HCT116 (cell line): ENCODE results near the gene PAGR1. TPM values are rescaled to one million over a fixed set of nuclear protein-coding genes. Genes with fewer than 3 reads are reported as not detected.
A peak's percentile ranks its signal among the peaks of the same experiment; 100 is the strongest.

Experiments used
- ATAC-seq: fragments of 200-7000 bp; cut with Tn5 transposase; 2 replicates; pipeline ENCODE4 v1.9.1; 2020; ENCODE audit warnings: mild to moderate bottlenecking, moderate library complexity
- BruUV-seq: library from RNA; stranded (reverse); fragments of 400-500 nt; replicated peaks from 2 replicates; lab custom pipeline; 2021; lab: Mats Ljungman, UMichigan
- CTCF ChIA-PET: fragments of 300-600 bp; sonication (Branson Sonifier 250); formaldehyde crosslinking; loops from one replicate; lab custom pipeline; 2021; ENCODE audit warnings: antibody characterized with exemption; lab: Charles Lee
- POLR2A ChIA-PET: fragments of 300-600, 350-600 bp; sonication (Branson Sonifier 250); formaldehyde crosslinking; loops from one replicate; lab custom pipeline; 2021; ENCODE audit warnings: antibody characterized with exemption; lab: Charles Lee
- RAD21 ChIA-PET, 2 experiments: fragments of 300-600 bp; sonication (Branson Sonifier 250); formaldehyde crosslinking; loops; one replicate each; lab custom pipeline; 2023; ENCODE audit warnings: low total read pairs in 2 of 2; ENCODE audit not compliant: uncharacterized antibody in 2 of 2, unreplicated experiment in 2 of 2, low non-redundant PET in 1 of 2; lab: Charles Lee
- DNase-seq: peaks from one replicate; pipeline ENCODE4 v3.0.0-alpha.2; 2010; ENCODE audit warnings: low read depth, low spot score
- H2AFZ ChIP-seq: fragments of 200-600 bp; shearing (Covaris generic), sonication (generic); 2 replicates; pipeline ENCODE4 v1.6.1; 2017; ENCODE audit warnings: low read depth, mixed run types, mixed read lengths, antibody characterized with exemption, low read length; ENCODE audit not compliant: poor library complexity, severe bottlenecking
- H3K27ac ChIP-seq: 2 replicates; pipeline ENCODE4 v1.5.1; 2012; ENCODE audit warnings: low read depth, low read length
- H3K27me3 ChIP-seq: fragments of 200-600 bp; sonication (generic); 2 replicates; pipeline ENCODE4 v1.6.1; 2016; ENCODE audit warnings: mixed run types, low read length, mixed read lengths; ENCODE audit not compliant: insufficient read depth
- H3K36me3 ChIP-seq, 2 experiments: fragments of 200-500 bp in 1 of 2; fragments of 200-600 bp in 1 of 2; sonication (Bioruptor generic) in 1 of 2; sonication (generic) in 1 of 2; 2 replicates each; pipeline versions ENCODE4 v1.5.1 to v1.6.1; 2014 to 2016; ENCODE audit warnings: low read length in 2 of 2, inconsistent platforms in 1 of 2, mixed read lengths in 1 of 2, mixed run types in 1 of 2; ENCODE audit not compliant: insufficient read depth in 2 of 2, control insufficient read depth in 1 of 2
- H3K4me1 ChIP-seq, 2 experiments: fragments of 200-600 bp in 1 of 2; sonication (generic) in 1 of 2; 2 replicates each; pipeline versions ENCODE4 v1.5.1 to v1.6.1; 2012 to 2017; ENCODE audit warnings: low read length in 2 of 2, inconsistent platforms in 1 of 2, mild to moderate bottlenecking in 1 of 2, mixed read lengths in 1 of 2, mixed run types in 1 of 2, moderate library complexity in 1 of 2; ENCODE audit not compliant: insufficient read depth in 2 of 2, control insufficient read depth in 1 of 2
- H3K4me2 ChIP-seq: fragments of 200-600 bp; sonication (generic); 2 replicates; pipeline ENCODE4 v1.6.1; 2017; ENCODE audit warnings: mixed run types, low read length, mixed read lengths
- H3K4me3 ChIP-seq, 2 experiments: fragments of 200-600 bp in 1 of 2; sonication (generic) in 1 of 2; replicated peaks in 1 of 2; 2 replicates each; pipeline ENCODE4 v1.5.1; 2011 to 2016; ENCODE audit warnings: low read length in 2 of 2, control low read depth in 1 of 2, low read depth in 1 of 2, mild to moderate bottlenecking in 1 of 2, mixed read lengths in 1 of 2, mixed run types in 1 of 2
- H3K79me2 ChIP-seq: fragments of 200-600 bp; sonication (generic); 2 replicates; pipeline ENCODE4 v1.6.1; 2017; ENCODE audit warnings: mild to moderate bottlenecking, mixed run types, low read length, moderate library complexity, mixed read lengths; ENCODE audit not compliant: insufficient read depth
- H3K9ac ChIP-seq: fragments of 200-600 bp; sonication (generic); 2 replicates; pipeline ENCODE4 v1.6.1; 2016; ENCODE audit warnings: low read length, mixed read lengths
- H3K9me2 ChIP-seq: fragments of 200-600 bp; sonication (generic), shearing (Covaris generic); 2 replicates; pipeline ENCODE4 v1.6.1; 2017; ENCODE audit warnings: mixed run types, mild to moderate bottlenecking, moderate library complexity; ENCODE audit not compliant: insufficient read depth
- H3K9me3 ChIP-seq, 2 experiments: fragments of 200-500 bp in 1 of 2; fragments of 200-600 bp in 1 of 2; sonication (Bioruptor generic) in 1 of 2; sonication (generic) in 1 of 2; 2 replicates each; pipeline ENCODE4 v1.6.1; 2014 to 2017; ENCODE audit warnings: low read length in 2 of 2, mixed read lengths in 2 of 2, inconsistent platforms in 1 of 2, low read depth in 1 of 2, mild to moderate bottlenecking in 1 of 2, mixed run types in 1 of 2, moderate library complexity in 1 of 2; ENCODE audit not compliant: control insufficient read depth in 1 of 2, insufficient read depth in 1 of 2
- H4K20me1 ChIP-seq: fragments of 200-600 bp; sonication (generic), shearing (Covaris generic); 2 replicates; pipeline ENCODE4 v1.6.1; 2017; ENCODE audit warnings: mixed run types, mild to moderate bottlenecking, moderate library complexity; ENCODE audit not compliant: insufficient read depth
- CBX3 ChIP-seq: IDR thresholded peaks from 2 replicates; pipeline ENCODE4 v1.6.1; 2012; ENCODE audit warnings: low read depth
- CEBPB ChIP-seq: IDR thresholded peaks from 2 replicates; pipeline ENCODE4 v1.6.1; 2012; ENCODE audit warnings: low read depth
- CTCF ChIP-seq, 3 experiments: fragments of 200-600 bp in 1 of 3; sonication (generic) in 1 of 3; IDR thresholded peaks in 2 of 3; conservative IDR thresholded peaks in 1 of 3; 2 replicates each; pipeline ENCODE4 v1.5.1; 2012 to 2017; ENCODE audit warnings: low read depth in 2 of 3, low read length in 2 of 3, antibody characterized with exemption in 1 of 3, borderline replicate concordance in 1 of 3, control low read depth in 1 of 3, mild to moderate bottlenecking in 1 of 3, mixed read lengths in 1 of 3, mixed run types in 1 of 3, moderate library complexity in 1 of 3; ENCODE audit not compliant: insufficient read depth in 1 of 3
- EGR1 ChIP-seq: IDR thresholded peaks from 2 replicates; pipeline ENCODE4 v1.6.1; 2012; ENCODE audit warnings: low read depth
- EZH2phosphoT487 ChIP-seq: fragments of 200-600 bp; IDR thresholded peaks from 2 replicates; pipeline ENCODE4 v1.6.1; 2018; ENCODE audit warnings: antibody characterized with exemption, borderline replicate concordance
- FOSL1 ChIP-seq: IDR thresholded peaks from 2 replicates; pipeline ENCODE4 v1.6.1; 2012; ENCODE audit warnings: low read depth
- SIN3A ChIP-seq: IDR thresholded peaks from 2 replicates; pipeline ENCODE4 v1.6.1; 2012; ENCODE audit warnings: low read depth
- SP1 ChIP-seq: IDR thresholded peaks from 2 replicates; pipeline ENCODE4 v1.6.1; 2012; ENCODE audit warnings: low read depth
- ZNF274 ChIP-seq: fragments of 200-500 bp; sonication (Bioruptor generic); IDR thresholded peaks from 2 replicates; pipeline ENCODE4 v1.6.1; 2014; ENCODE audit warnings: mild to moderate bottlenecking, low read depth, low read length, inconsistent platforms
- intact Hi-C: fragments of 100-400 bp; cut with micrococcal nuclease; formaldehyde crosslinking; loops from 2 replicates; pipeline ENCODE4 v1.10.0; 2022
- total RNA-seq: library from RNA; stranded (reverse); gene quantifications from one replicate; pipeline ENCODE4 v1.2.1, GENCODE V29; 2021; ENCODE audit not compliant: unreplicated experiment
- TF ChIP-seq, protein P1 (sequence below): IDR thresholded peaks from 2 replicates; pipeline ENCODE4 v1.6.1; 2012
- TF ChIP-seq, protein P2 (sequence below): IDR thresholded peaks from 2 replicates; pipeline ENCODE4 v1.6.1; 2012; ENCODE audit warnings: low read depth

Gene PAGR1
- total RNA-seq, 1 experiment from 2014 or later, result 28.9 TPM

DNA sequence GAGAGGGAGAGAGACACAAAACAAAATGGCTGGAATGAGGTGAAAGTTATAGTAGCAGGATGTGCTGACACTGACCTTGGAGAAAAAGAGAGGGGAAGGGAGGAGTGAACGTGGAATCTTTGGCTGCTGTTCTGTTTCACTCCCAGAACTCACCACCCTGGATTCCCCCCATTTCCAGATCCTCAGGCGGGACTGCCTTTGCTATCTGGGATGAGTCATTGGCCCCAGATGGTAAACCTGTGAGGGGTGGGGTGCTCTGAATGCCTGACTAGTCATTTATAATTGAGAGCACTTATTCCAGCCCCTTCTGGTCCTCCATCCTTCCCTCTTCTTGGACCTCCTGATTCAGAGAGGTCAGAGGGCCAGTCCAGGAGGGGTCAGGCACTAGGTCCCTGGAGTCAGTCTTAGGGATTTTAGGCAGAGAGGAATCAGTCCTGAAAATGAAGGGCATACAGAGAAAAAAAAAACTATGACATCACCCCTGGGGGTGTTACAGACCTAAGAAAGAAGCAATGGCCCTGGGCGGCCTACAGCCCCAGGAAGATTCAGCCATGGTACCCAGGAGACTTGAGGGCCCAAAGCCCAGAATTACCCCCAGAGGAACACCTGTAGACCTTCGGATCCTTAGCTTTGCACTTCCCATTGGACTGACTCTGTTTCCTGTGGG, 40.1 kb upstream of the PAGR1 start:
- ChIA-PET POLR2A (no interaction called here), CTCF (no interaction called here), RAD21 (no interaction called here)
- no peaks in the 10 kb centered on the region for H4K20me1 ChIP-seq
- ATAC-seq, result peak; percentile 48; the same call in 1 of the 2 replicates
- no peaks in the 10 kb centered on the region for H3K9me2 ChIP-seq
- no peaks in the 10 kb centered on the region for H3K79me2 ChIP-seq
- peak overlapping the region; percentile 34 for H3K4me2 ChIP-seq
- no peaks in the 10 kb centered on the region for H3K36me3 ChIP-seq
- TF ChIP-seq FOSL1, result peak; percentile 32; the same call in 1 of the 2 replicates
- TF ChIP-seq, protein P1, sequence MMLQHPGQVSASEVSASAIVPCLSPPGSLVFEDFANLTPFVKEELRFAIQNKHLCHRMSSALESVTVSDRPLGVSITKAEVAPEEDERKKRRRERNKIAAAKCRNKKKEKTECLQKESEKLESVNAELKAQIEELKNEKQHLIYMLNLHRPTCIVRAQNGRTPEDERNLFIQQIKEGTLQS, result no peak
- TF ChIP-seq, all 23 proteins: peak for 1
- peak overlapping the region; percentile 83 for H2AFZ ChIP-seq
- peaks cover 2 to 22% of the 10 kb centered on the region in 2 experiments; a peak in 2 of 4 replicates for H3K4me1 ChIP-seq
- no peaks in the 10 kb centered on the region for H3K27me3 ChIP-seq
- intact Hi-C loops, result no loop called here
- no peak overlapping the region for H3K27ac ChIP-seq
- DNase-seq, result no peak
- no peak overlapping the region for H3K4me3 ChIP-seq
- BruUV-seq, result no TSS peak
- no peak overlapping the region for H3K9ac ChIP-seq
- H3K9me3 ChIP-seq, result no peaks in the 10 kb centered on the region

DNA sequence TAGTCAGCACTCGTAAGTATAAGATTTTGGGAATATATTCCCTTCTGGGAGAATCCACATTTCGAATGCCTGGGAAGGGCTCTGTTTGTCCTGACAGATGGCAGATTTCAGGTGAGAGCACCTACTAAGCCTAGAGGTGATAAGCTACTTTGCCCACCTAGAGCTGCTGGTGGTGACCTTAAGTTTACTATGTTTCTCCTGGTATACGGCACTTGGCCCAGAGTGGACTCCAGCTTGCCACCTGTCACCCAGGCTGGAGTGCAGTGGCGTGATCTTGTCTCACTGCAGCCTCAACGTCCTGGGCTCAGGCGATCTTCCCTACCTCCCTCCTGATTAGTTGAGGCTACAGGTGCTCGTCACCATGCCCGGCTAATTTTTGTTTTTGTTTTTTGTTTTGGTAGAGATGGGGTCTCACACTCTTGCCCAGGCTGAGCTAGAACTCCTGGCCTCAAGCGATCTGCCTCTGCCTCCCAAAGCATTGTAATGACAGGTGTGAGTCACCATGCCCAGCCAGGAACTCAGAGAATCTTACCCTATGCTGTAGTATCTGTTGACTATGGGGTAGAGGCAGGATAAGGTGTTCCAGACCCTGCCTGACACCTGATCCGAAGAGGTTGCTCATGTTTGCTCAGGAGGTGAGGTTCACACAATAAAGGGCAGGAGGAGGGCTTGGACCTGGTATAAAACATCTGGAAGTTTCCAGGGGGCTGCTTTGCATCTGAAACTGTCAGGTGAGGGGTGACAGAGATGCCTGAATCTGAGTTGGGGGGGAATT, 38.2 kb upstream of the PAGR1 start, which contains the start of gene ZG16:
Gene ZG16, plus strand, starts transcription at position 681 of the 775 bp plus-strand sequence. CDS start 1,011 bp downstream, outside the sequence.
- Histone ChIP-seq H3K4me1 (peaks cover 2 to 22% of the 10 kb centered on the region in 2 experiments; a peak in 2 of 4 replicates), H3K9ac (no peak within 1 kb of the TSS), H3K79me2 (no peaks in the 10 kb centered on the region), H3K4me3 (no peak within 1 kb of the TSS), H3K9me3 (no peaks in the 10 kb centered on the region), H4K20me1 (no peaks in the 10 kb centered on the region), H3K27ac (no peak within 1 kb of the TSS), H2AFZ (no peak within 1 kb of the TSS), H3K27me3 (no peaks in the 10 kb centered on the region), H3K4me2 (peak within 1 kb of the TSS; percentile 43; the same call in 1 of the 2 replicates), H3K36me3 (no peaks in the 10 kb centered on the region), H3K9me2 (no peaks in the 10 kb centered on the region; the same call in 1 of the 2 replicates)
- POLR2A ChIA-PET, result no interaction called here
- RAD21 ChIA-PET, result no interaction called here
- no TSS peak for BruUV-seq
- CTCF ChIA-PET, result interaction anchor here (1.1 kb wide), 1 partner anchor 12 kb away, joined by 3 read pairs; no protein-coding TSS in a partner anchor
- DNase-seq, result no peak
- intact Hi-C loops, result no loop called here
- no peak for ATAC-seq
- TF ChIP-seq CBX3 (no peak), EZH2phosphoT487 (no peak), SIN3A (no peak), EGR1 (no peak), ZNF274 (no peak), SP1 (no peak), CTCF (IDR thresholded peaks at IDR 0.05 in 2 of 3, conservative IDR thresholded peaks at IDR 0.05 in 1 of 3; ENCODE audit: borderline replicate concordance in 1 of 3, insufficient read depth in 1 of 3, low read depth in 2 of 3, low read length in 2 of 3) (no peak), CEBPB (no peak)
- TF ChIP-seq, protein P2, sequence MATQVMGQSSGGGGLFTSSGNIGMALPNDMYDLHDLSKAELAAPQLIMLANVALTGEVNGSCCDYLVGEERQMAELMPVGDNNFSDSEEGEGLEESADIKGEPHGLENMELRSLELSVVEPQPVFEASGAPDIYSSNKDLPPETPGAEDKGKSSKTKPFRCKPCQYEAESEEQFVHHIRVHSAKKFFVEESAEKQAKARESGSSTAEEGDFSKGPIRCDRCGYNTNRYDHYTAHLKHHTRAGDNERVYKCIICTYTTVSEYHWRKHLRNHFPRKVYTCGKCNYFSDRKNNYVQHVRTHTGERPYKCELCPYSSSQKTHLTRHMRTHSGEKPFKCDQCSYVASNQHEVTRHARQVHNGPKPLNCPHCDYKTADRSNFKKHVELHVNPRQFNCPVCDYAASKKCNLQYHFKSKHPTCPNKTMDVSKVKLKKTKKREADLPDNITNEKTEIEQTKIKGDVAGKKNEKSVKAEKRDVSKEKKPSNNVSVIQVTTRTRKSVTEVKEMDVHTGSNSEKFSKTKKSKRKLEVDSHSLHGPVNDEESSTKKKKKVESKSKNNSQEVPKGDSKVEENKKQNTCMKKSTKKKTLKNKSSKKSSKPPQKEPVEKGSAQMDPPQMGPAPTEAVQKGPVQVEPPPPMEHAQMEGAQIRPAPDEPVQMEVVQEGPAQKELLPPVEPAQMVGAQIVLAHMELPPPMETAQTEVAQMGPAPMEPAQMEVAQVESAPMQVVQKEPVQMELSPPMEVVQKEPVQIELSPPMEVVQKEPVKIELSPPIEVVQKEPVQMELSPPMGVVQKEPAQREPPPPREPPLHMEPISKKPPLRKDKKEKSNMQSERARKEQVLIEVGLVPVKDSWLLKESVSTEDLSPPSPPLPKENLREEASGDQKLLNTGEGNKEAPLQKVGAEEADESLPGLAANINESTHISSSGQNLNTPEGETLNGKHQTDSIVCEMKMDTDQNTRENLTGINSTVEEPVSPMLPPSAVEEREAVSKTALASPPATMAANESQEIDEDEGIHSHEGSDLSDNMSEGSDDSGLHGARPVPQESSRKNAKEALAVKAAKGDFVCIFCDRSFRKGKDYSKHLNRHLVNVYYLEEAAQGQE, result no peak
- TF ChIP-seq, protein P1, result no peak
